H1 (cell line): ENCODE data around the gene UEVLD. TPM values are rescaled to one million over a fixed set of nuclear protein-coding genes. Genes with fewer than 3 reads are reported as not detected.

ENCODE experiments used
- HDAC2 ChIP-seq, 2 experiments: fragments of 300-600 bp in 1 of 2; sonication (generic) in 1 of 2; IDR thresholded peaks; 2 replicates each; pipeline ENCODE4 v1.6.1; 2011 to 2012; ENCODE audit warnings: low read depth in 2 of 2, low read length in 2 of 2, mild to moderate bottlenecking in 2 of 2, moderate library complexity in 2 of 2, borderline replicate concordance in 1 of 2, inconsistent platforms in 1 of 2
- polyA plus RNA-seq, 7 experiments: library from polyadenylated mRNA; depleted of rRNA in 3 of 7; stranded (reverse) in 5 of 7; unstranded in 2 of 7; fragments of >200 nt in 5 of 7; fragments of 200-250 nt in 2 of 7; gene quantifications; 1 replicate in 5 of 7; 2 replicates in 1 of 7; 4 replicates in 1 of 7; pipeline versions ENCODE4 v1.2.1 to v1.2.3, GENCODE V29; 2011 to 2013; ENCODE audit warnings: missing spikeins in 2 of 7, mixed read lengths in 2 of 7
- total RNA-seq: library from RNA; stranded (reverse); fragmentation: NEBNext Ultra II Directional; extraction: Animal tissue kit (Norgen Biotek cat#: 25700); gene quantifications from 2 replicates; pipeline ENCODE4 v1.2.1, GENCODE V29; 2021

The UEVLD gene
- total and polyA plus RNA-seq, 2 of the 8 experiments (the other 6 are each of a cell fraction or from before 2014, with no cell fraction given), result 4.1 to 7.3 TPM

DNA sequence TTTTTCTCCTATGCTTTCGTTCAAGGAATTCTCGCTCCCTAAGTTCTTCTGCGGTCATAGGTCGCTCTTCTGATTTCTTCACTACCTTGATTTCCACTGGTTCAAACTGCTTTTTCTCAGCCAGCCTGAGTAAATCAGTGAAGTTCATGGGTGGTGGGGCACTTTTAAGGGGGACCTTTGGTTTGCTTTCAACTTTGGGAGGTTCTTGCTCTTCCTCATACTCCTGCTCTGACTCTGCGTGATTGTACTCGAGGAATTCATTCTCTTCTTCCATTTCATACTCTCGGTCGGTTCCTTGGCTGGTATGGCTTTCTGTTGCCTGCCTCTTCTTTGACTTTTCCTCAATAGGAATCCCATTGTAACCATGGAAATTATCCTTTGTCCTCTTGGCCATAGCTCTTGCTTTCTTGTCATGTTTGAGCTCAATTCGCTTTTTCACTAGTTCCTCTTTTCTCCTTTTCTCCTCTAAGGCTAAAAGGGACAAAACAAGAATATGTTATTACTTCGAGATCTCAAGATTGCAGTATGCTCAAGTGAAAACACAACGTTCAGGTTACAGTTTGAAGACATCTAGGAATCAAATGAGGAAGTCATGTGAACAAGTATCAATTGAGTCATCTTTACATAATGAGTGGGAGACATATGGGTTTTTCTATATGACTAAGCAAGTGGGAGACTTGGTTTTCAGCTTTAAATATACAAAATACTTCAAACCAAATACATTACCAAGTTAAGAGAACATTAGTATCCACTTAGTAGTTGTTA is 27.3 kb upstream of the UEVLD start (continued):
- no peak for TF ChIP-seq HDAC2 (IDR thresholded peaks at IDR 0.05; ENCODE audit: borderline replicate concordance in 1 of 2, low read depth in 2 of 2, low read length in 2 of 2)
